ENCODE results near the gene FAM219B.
"Not testable (repeated sequence)": the region's sequence is repeated elsewhere in the genome, so short reads cannot be mapped to it uniquely, and the experiment has no call there.

Gene FAM219B, protein sequence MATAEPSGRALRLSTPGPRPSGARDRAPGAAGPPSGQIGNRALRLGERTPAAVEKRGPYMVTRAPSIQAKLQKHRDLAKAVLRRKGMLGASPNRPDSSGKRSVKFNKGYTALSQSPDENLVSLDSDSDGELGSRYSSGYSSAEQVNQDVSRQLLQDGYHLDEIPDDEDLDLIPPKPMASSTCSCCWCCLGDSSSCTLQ

DNA sequence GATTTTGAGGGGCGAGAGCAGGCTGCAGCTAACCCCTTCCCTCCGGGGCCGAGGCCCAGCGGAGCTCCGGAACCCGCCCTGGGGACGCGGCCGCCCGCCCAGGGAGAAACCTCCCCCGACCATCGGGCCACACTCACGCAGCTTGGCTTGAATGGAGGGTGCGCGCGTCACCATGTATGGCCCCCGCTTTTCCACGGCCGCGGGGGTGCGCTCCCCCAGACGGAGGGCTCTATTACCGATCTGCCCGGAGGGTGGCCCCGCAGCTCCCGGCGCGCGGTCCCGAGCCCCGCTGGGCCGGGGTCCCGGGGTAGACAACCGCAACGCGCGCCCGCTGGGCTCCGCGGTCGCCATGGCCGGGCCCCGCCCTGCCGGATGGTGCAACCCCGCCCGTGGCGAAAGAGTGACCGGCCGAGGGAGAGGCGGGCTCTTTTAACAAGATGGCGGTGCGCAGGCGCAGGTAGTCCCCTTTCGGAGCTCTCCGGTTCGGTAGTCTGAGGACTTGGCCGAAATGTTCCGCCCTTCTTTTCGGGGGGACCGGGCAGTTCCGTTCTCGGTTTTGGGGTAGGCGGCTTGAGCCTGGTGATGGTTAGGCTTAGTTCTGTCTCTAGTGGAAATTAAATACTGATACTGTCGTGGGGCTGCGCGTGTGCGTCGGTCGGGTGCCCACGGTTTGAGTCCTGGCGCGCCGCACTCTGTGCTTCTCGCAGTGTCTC is at the start of gene FAM219B:
TSS of gene FAM219B (minus strand) at position 402 of the 713 bp plus-strand sequence. CDS start at position 351, 51 bp downstream.
- peak; percentile 89 for DNase-seq

DNA sequence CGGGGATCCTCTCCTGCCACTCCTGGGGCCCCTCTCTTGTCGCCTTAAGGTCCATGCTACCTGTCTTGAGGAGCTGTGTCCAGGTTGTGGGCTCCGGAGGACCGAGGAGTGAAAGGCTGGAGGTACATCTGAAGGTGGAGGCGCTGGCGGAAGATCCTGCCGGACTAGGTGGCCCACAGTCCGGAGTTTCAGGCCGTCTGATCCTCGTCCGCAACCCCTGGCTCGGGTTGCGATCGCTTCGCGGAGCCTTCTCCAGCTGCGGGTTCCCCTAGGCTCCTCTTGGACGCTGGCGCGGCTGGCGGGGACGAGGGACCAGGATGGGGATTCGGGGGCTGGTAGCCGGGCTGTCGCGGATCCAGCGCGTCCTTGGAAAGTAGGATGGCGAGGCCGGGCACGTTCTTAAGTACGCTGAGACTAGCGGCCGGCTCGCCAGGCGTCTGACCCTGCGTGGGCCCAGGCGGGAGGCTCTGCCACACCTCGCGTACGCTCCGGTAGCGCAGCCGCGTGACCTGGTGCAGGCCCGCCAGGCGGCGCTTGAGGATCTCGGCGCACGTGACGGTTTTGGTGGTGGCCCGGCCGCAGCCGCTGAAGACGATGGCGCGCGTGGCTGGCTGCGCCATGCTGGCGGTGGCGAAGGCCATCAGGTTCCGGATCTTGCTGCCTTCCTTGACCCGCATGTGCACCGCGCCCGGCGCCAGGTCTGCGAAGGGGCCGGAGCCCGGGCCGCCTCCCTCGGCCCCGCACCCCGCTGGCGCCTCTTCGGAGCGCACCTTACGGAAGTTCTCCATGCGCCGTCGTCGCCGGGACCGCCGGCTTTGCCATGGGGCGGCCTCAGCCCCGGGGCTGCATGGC is 49.4 kb upstream of the FAM219B start:
- peak; percentile 85 for DNase-seq

DNA sequence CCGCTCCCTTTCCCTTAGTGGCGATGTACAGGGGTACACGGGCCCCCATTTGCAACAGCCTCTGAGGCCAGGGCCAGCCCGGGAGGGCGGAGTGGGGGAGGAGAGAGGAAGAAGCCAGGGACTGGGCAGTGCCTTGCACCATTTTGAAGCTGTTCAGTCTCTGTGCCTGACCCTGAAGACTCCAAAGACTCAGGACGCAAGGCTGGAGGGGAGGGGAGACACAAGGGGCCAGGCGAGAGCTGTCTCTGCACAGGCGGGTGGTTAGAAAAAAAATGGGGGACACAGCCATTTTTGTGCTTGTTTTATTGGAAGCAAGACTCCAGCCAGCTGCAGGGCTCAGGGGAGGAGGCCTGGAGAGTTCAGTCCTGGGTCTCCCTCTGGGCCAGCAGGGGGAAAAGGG is 48.4 kb upstream of the FAM219B start:
- no peak for DNase-seq

DNA sequence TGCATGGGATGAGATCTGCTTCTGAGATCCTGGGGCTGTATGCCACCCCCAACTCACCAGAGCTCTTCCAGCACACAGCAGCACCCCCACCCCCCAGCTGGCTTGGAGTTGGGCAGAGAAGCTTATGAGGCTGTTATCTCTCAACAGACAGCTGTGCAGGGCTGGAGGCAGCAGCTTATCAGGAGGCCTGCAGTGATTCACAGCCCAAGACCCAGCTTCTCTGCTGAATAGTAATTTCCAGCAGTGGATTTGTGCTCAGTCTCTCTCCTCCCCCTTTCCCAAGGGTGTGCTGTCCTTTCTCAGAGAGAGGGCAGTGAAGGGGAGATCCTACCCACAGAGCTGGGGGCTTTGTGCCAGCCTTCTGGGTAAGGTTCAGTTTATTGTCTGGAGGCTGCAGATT is 47.9 kb upstream of the FAM219B start:
- DNase-seq: no peak

DNA sequence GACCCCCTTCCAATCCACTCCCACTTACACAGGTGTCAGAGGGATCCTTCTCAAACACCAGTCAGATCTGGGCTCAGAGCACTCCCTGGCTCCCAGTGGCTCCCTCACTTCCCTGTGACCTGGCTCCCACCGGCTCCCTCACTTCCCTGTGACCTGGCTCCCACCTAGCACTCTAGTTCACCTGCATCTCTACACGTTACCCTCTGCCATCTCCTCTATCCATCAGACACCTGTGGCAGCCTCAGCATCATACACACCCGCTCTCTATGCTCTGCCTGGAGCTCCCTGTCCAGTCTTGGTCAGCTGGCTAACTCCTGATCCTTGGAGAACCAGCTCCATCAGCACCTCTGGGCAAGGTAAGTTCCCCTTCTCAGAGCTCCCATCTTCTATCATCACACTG is 44.4 kb upstream of the FAM219B start:
- DNase-seq: no peak

DNA sequence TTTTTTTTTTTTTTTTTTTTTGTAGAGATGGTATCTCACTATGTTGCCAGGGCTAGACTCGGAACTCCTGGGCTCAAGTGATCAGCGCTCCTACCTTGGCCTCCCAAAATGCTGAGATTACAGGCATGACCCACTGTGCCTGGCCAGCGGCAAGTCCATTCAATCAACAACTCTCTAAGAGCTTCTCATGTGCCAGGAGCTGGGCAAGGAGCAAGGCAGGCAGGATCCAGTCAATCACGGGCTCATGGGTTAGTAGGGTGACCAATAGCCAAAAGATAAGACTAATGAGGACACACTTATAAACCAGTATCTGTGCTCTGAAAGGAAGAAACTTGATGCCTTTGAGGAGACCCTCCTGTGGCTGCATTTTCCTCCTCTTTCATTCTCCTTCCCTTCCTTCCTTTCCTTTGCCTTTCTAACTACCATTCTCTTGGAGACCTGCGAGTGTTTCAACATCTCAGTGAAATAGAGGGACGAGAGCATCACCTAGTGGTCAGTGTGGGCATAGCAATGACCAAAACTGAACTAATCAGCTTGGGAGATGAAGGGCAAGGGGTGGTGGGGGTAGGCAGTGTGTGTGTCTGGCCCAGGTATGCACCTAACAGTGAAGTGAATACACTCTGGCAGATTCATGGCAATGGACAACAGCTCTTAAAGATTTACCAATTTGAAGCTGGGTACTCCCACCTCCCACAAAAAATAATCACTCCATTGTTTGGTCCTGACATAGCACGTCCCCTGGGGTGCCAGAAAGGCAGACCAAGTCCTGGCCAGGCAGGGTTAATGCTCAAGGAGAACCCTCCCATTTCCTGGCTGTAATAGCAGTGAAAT is 43.6 kb upstream of the FAM219B start:
- peak; percentile 89 for DNase-seq

DNA sequence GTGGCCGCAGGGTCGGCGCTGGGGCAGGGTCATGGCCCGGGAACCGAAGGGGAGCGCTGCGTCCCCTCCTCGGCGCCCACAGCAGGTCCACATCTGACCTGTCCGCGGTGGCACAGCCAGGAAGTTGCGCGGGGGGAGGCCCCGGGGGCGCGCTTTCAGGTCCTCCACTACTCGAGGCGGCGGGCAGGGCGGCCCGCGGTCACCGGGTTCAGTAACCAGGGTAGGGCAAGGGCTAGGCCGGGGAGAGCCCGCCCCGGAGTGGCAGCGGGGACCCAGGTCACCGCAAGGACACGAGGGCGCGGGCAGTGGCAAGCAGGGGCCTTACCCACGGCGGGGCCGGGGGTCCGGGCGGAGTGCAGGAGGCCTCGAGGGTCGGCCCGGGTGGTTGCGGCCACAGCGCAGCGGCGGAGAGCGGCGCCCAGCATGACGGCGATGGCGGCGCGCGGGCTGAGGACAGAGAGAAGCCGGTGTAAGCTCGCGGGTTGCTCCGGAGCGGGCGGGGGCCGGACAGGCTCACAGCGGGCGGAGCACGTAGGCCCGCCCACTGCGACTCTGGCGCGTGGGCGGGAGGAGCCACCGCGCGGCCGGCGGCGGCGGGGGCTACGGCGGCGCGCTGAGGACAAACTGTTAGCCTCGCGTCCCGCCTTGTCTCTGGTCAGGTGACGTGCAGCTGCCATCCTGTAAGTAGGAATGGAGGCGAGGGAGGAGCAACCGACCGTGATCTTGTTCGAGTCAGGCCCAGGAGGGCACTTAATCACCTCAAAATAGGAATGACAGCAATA is 31.1 kb upstream of the FAM219B start, which contains the start of gene COX5A:
TSS of gene COX5A (minus strand) at position 484 of the 782 bp plus-strand sequence. CDS start at position 425, 59 bp downstream.
- peak; percentile 94 for DNase-seq

DNA sequence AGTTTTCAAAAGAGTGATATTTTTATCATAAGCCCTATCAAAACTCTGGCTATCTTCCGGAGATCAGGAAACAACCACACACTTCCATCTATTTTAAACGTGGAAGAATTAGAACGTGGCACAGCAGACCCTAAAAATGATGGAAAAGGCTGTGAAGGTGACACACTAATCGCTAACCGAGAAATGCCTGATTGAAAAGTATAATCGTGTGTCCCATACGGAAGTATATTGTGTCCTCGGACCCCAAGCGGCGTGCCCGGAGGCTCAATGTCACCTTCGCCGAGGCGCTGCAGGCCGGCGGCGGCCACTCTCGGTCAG is 30.6 kb upstream of the FAM219B start:
- no peak for DNase-seq

DNA sequence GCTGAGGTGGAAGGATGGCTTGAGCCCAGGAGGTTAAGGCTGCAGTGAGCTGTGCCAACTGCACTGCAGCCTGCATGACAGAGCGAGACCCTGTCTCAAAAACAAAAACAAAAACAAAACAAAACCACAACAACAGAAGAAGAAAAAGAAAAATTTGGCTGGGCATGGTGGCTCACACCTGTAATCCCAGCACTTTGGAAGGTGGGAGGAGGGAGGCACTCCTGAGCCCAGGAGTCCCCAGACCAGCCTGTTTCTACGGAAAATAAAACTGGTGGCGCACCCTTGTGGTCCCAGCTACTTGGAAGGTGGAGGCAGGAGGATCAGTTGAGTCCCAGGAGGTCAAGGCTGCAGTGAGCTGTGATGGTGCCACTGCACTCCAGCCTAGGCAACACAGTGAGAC is 28.5 kb upstream of the FAM219B start:
- DNase-seq: not testable (repeated sequence)

DNA sequence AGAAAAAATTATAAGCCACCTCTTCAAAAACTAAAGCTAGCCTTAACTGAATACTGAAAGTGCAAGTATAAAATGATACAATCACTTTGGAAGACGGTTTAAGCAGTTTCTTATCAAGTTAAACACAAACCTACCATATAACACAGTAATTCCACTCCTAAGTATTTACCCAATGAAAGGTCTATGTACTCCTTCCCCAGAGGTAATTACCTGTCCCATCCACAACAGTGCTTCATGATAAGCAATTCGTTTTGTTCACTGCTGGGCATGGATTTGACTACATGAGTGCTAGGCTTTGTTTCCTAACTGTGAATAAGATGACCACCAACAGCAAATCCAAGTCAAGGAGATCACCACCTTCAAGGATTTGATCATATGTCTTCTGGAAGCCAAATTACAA is 26.9 kb upstream of the FAM219B start:
- DNase-seq: no peak

DNA sequence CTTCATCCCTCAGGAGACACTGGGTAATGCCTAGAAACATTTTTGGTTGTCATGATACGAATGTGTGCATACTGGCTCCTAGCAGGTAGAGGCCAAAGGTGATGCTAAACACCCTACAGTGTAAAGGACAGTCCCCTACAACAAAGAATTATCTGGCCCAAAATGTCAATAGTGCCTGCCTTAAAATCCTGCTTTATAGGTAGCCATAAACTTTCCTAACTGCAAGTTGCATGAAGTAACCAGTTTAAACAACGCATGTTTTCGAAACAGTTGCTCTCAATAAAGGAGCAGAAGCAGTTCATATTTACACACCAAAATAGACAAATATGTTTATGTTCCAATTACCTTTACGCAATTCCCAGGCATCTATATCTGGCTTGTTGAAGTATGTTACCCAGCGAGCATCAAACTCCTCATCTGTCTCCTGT is 22.1 kb upstream of the FAM219B start:
- DNase-seq: no peak

DNA sequence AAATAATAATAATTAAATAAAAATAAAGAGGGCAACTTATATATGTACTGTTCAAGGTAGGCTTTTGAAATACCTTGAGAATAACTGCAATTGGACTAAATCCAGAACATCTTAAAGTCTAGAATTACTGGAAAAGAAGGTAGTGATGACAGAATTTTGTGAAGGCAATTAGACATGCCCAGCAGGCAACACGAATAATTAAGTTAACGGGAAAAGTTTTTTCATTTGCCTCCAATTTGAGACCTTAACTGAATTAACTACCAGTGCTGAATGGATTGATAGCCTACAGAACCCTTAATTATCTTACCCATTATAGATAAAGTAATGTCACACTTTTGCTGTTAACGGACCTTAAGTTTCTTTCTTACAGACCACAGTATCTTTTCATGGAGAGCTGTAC is 17.9 kb upstream of the FAM219B start:
- DNase-seq: no peak

DNA sequence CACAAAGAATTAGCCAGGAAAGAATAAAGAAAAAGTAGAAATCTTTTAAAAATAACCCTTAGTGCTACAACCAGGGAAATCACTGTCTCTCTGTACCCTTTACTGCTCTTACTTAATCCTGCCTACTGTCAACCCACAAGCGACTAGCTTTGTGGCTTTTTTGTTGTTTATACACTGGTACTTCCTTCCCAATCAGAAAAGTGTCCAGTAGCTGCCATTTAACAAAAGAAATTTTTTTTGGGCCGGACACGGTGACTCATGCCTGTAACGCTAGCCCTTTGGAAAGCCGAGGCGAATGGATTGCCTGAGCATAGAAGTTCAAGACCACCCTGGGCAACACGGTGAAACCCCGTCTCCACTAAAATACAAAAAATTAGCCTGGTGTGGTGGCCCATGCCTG is 13.8 kb upstream of the FAM219B start:
- DNase-seq: no peak

DNA sequence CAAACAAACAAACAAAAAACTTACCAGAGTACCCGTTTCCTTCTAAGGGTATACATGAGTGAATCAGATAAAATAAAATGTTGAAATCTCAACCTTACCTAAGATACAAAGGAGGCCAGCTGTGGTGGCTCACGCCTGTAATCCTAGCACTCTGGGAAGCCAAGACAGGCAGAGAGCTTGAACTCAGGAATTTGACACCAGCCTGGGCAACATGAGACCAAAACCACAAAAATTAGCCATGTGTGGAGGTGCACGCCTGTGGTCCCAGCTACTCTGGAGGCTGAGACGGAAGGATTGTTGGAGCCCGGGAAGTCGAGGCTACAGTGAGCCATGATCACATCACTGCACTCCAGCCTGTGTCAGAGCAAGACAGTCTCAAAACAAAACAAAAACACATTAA is 11.0 kb upstream of the FAM219B start:
- DNase-seq: no peak

DNA sequence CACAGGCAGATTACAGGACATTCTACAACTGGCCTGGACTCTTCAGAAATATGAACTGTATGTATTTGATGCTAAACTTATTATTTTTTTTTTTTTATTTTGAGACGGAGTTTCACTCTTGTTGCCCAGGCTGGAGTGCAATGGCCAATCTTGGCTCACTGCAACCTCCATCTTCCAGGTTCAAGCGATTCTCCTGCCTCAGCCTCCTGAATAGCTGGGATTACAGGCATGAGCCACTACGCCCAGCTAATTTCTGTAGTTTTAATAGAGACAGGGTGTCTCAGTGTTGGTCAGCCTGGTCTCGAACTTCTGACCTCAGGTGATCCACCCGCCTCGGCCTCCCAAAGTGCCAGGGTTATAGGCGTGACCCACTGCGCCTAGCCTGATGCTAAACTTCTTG is 7.1 kb upstream of the FAM219B start:
- not testable (repeated sequence) for DNase-seq

DNA sequence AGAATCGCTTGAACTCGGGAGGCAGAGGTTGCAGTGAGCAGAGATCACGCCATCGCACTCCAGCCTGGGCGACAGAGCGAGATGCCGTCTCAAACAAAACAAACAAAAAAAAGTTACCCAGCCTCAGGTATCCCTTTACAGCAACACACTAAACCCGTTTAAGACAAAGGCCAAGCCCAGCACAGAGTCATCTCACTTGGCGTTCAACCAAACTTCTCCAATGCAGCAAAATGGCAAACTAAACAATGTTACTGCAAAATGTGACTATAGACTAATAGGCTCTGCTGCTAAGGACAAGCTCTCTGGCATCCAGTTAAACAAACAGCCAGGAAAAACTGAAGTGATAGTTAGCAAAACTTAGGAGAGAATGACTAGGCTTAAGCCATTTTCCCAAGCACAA is 6.4 kb upstream of the FAM219B start:
- no peak for DNase-seq

DNA sequence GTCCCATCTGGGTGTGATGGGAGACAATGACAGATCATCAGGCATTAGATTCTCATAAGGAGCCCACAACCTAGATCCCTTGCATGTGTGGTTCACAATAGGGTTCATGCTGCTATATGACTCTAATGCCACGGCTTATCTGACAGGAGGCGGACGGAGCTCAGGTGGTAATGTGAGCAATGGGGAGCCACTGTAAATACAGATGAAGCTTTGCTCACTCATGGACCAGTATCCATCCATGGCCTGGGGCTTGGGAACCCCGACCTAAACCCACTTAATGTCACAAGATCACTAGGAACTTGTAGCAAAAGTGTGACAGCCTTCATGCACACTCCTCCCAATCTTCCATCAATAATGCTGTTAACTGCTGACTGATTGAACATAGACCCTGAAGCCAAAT is 2.0 kb upstream of the FAM219B start:
- no peak for DNase-seq

DNA sequence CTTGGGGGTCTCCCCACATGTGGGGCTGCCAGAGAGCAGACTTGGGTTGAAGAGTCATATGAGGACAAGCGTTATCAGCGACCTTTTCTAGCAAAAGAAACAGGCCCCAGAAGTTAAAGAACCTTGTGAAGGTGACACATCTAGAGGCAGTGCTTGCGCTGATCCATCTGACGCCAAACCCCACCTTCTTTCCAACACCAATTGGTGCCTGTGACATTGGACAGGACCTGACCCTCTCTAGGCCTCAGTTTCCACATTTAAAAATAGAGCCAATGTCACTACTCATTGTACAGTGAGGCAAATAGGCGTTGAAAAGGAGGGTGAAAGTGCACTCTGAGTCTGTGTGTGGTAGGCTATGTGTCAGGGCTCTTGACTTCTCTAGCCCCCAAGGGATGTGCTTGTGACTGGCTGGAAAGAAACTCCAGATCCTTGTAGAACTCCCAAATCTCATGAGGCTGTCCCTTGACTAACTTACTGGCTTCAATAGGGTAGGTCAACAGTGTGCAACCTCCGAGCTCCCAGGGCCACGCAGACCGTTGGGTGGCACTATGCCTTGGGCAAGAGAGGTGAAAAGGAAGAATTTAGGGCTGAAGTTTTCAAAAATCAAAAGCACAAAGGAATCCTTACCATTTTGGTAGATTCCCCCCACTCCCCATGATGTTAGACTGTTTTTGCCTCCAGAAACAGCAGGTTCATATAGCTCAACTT is 666 bp upstream of the FAM219B start:
- DNase-seq: no peak

DNA sequence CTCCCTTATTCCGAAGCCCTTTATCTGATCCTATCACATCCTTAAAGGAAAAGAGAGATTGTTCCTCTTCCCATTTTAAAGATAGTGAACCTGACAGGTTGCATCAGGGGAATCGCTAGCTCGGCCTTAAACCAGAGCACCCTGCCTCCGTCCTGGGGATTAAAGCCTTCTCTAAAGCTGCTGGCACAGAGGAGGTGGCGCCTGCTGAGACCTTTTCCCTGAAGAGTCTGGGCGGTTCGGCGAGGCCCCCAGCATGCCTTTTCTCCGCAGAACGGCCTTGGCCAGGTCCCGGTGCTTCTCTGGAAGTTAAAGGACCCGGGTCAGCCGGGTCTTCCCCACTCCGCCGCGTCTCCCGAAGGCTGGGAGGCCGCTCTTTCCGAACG is 593 bp downstream of the FAM219B start:
- no peak for DNase-seq

DNA sequence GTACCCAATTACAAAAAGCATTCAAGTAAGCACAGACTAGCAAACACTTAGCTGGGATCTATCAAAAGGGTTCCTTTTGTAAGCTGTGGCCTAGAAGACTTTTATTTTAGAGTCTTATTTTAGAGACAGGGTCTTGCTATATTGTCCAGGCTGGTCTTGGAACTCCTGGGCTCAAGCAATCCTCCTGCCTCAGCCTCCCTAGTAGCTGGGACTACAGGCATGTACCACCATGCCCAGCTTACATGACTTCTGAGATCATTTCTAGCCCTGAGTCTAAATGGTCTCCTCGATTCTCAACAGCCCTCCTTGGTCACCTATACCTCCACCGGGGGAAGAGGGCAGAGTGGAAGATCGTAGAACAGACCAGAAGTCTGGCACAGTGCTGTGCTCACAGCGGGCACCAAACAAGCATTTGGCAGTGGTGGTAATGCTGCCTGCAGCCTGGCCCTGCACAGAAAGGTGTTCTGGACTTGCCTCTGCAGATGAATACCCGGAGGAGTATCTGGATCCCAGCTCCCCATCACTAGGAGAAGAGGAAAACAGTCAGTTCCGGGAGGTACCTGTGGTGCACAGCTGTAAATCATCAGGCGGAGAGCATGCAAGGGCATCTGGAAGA is 2.4 kb downstream of the FAM219B start:
- DNase-seq: no peak

DNA sequence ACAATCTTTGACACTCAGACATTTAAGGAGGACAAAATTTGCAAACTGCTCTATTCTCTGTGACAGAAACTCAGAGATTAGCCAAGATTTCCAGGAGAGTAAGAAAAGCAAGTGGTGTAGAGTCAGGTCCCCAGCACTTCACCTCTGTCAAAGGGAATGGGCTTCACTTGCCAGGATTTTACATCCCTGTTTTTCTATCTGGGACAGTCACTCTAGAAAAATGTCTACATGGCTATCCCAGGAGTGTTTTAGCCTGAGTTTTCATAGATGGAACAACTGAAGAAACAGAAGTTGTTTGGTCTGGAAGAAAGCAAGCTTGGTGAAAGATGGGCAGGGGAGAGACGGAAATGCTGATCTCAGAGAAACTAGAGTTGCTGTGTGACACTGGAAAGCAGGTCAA is 3.0 kb downstream of the FAM219B start:
- DNase-seq: no peak
